Mesothelial cell of epicardium (in vitro differentiated cells): Measurements from ENCODE around the gene PITX3. TPM values are rescaled to one million over a fixed set of nuclear protein-coding genes. Genes with fewer than 3 reads are reported as not detected.
A peak's percentile ranks its signal among the peaks of the same experiment; 100 is the strongest.

Experiments used
- DNase-seq, 2 experiments: peaks; one replicate each; pipeline ENCODE4 v3.0.0; 2021; ENCODE audit warnings: low spot score in 2 of 2; ENCODE audit not compliant: unreplicated experiment in 2 of 2
- H3K27ac Mint-ChIP-seq: 2 replicates; pipeline ENCODE4 v1.8.0; 2021; ENCODE audit warnings: mixed read lengths
- H3K27me3 Mint-ChIP-seq: 2 replicates; pipeline ENCODE4 v1.8.0; 2021; ENCODE audit warnings: low read depth, mixed read lengths
- H3K36me3 Mint-ChIP-seq: 2 replicates; pipeline ENCODE4 v1.8.0; 2021; ENCODE audit warnings: mixed read lengths
- H3K4me1 Mint-ChIP-seq: 2 replicates; pipeline ENCODE4 v1.8.0; 2021; ENCODE audit warnings: mixed read lengths
- H3K4me3 Mint-ChIP-seq: 2 replicates; pipeline ENCODE4 v1.8.0; 2021; ENCODE audit warnings: mild to moderate bottlenecking, moderate library complexity, mixed read lengths
- H3K9me3 Mint-ChIP-seq: 2 replicates; pipeline ENCODE4 v1.8.0; 2021; ENCODE audit warnings: mixed read lengths
- total RNA-seq: library from RNA; stranded (reverse); gene quantifications from 3 replicates; pipeline ENCODE4 v1.2.1, GENCODE V29; 2021
- TF ChIP-seq, protein P1 (sequence below): fragments of 200-600 bp; sonication (generic); IDR thresholded peaks from one replicate; pipeline ENCODE4 v1.5.0; 2021; ENCODE audit warnings: antibody characterized with exemption; ENCODE audit not compliant: unreplicated experiment

PITX3 gene
- total RNA-seq, 1 donor from 2014 or later, result not detected

DNA sequence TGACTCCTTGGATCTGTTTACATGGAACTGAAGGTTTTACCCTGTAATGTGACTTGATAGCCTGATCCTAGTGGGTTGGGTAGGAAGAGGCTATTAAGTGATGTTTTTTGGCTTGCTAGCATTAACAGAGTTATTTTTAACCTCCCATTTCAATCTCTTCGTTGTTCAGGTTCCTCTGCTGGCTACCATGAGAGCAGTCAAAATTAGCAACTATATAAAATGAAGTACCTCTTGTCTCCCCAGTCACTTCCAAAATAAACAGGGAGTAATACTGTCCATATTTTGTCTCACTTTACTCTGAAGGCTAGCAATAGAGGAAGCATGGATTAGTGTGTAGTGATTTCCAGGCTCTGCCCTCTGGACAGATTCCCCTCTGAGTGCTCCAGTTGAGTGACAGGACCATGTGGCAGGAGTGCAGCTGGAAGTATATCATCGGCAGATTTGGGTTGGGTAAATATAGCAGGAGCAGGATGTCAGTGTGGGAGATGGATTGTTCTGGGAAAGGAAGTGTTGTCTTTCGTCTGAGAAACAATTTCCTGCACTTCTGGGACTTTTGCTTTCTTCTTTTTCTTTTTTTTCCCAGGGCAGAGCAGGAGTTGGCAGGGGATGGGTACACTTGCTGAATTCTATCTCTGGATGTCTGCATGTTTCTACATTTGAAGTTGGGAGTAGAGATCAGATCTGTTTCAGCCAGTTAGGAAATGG is 39.2 kb upstream of the PITX3 start:
- TF ChIP-seq, protein P1, sequence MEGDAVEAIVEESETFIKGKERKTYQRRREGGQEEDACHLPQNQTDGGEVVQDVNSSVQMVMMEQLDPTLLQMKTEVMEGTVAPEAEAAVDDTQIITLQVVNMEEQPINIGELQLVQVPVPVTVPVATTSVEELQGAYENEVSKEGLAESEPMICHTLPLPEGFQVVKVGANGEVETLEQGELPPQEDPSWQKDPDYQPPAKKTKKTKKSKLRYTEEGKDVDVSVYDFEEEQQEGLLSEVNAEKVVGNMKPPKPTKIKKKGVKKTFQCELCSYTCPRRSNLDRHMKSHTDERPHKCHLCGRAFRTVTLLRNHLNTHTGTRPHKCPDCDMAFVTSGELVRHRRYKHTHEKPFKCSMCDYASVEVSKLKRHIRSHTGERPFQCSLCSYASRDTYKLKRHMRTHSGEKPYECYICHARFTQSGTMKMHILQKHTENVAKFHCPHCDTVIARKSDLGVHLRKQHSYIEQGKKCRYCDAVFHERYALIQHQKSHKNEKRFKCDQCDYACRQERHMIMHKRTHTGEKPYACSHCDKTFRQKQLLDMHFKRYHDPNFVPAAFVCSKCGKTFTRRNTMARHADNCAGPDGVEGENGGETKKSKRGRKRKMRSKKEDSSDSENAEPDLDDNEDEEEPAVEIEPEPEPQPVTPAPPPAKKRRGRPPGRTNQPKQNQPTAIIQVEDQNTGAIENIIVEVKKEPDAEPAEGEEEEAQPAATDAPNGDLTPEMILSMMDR, result no peak
- no peak overlapping the region for H3K4me3 Mint-ChIP-seq

DNA sequence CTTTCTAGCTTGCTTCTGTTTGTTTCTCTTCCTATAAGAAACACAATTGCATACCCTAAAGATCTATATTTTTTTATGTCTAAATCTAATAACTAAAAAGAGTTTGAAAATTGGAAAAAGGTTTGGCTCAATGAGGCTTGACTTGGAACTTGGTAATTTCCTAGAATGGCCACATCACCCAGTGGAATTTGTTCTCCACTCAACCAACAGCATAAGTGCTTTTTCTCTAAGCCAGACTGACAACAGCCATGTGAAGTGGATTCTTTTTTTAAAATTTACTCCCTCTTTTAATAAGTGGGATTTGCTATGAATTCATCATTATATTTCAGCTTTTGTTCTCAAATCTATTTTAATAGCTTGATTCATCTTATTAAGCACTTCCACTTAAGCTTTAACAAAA is 37.8 kb upstream of the PITX3 start:
- peaks cover 23% of the 10 kb centered on the region for H3K4me1 Mint-ChIP-seq
- no peaks in the 10 kb centered on the region for H3K27me3 Mint-ChIP-seq
- DNase-seq, result no peak
- no peaks in the 10 kb centered on the region for H3K9me3 Mint-ChIP-seq
- H3K27ac Mint-ChIP-seq, result no peak overlapping the region
- no peak overlapping the region for H3K4me3 Mint-ChIP-seq
- H3K36me3 Mint-ChIP-seq, result peaks cover 2% of the 10 kb centered on the region
- TF ChIP-seq, protein P1, result no peak

More for the DNA sequence above, 39.2 kb upstream of the PITX3 start:
- H3K27ac Mint-ChIP-seq, result peak overlapping the region; percentile 59
- no peak for DNase-seq
- no peaks in the 10 kb centered on the region for H3K27me3 Mint-ChIP-seq
- H3K36me3 Mint-ChIP-seq, result peaks cover 2% of the 10 kb centered on the region
- peaks cover 26% of the 10 kb centered on the region for H3K4me1 Mint-ChIP-seq
- no peaks in the 10 kb centered on the region for H3K9me3 Mint-ChIP-seq

DNA sequence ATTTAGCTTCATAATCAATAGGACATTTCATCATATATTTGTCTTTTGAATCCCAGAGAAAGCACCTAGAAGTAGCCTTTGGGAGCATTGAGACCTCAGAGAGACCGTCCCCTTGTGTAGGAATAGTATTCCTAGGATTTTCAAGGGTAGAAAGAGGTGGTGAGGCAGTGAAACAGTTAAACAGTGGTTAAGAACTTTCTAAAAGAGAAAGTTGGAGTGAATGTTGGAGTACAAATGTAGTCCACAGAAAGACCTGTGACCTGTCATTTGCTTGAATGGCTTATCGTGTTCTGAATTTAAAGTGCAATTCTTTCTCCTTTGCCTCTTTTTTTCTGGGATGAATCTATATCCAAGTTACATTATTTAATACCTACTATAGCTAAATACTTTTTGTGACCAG is 34.0 kb upstream of the PITX3 start:
- Mint-ChIP-seq H3K27me3 (no peaks in the 10 kb centered on the region), H3K27ac (no peak overlapping the region), H3K36me3 (peaks cover 10% of the 10 kb centered on the region), H3K4me3 (no peak overlapping the region), H3K9me3 (no peaks in the 10 kb centered on the region), H3K4me1 (peaks cover 7% of the 10 kb centered on the region)
- TF ChIP-seq, protein P1, result no peak
- no peak for DNase-seq

DNA sequence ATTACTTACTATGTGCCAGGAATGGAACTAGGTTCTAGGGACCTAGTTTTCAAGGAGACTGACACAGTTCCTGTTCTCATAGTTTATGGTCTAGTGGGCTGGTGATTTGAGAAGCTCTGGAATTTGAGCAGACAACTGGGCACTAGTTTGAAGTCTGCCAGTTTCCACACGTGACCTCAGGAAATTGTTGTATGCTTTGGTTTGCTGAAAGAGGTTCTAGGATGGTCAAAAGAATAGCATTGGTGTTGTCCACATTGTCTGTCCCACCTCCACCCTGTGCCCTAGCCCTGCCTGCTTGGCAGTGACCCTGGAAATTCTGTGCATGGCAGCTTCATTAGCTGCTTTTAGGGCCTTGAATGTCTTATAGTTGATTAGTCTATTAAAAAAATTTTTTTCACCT is 32.8 kb upstream of the PITX3 start:
- TF ChIP-seq, protein P1, result no peak
- DNase-seq, result no peak
- Mint-ChIP-seq H3K36me3 (peaks cover 15% of the 10 kb centered on the region), H3K27me3 (no peaks in the 10 kb centered on the region), H3K27ac (no peak overlapping the region), H3K4me1 (no peaks in the 10 kb centered on the region), H3K9me3 (no peaks in the 10 kb centered on the region), H3K4me3 (no peak overlapping the region)

DNA sequence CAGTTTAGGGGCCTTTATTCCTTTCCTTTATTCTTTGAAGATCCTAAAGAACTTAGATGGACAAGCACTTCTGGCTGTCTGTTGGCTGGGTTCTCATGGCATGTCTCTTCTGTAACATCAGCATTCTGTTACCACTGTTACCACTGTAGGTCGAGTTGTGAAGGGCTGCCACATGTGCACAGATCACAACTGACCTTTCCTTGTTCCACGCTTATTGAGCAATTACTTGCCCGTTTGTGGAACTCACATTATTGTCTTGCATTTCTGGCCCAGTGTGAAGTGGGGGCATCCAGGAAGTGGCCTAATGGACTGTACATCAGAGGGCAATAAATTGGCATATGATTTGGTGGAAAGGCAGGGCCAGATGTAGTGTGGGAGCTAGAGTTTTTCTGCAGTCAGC is 27.7 kb upstream of the PITX3 start:
- Mint-ChIP-seq H3K4me1 (no peaks in the 10 kb centered on the region), H3K27ac (no peak overlapping the region), H3K4me3 (no peak overlapping the region), H3K9me3 (no peaks in the 10 kb centered on the region), H3K27me3 (no peaks in the 10 kb centered on the region), H3K36me3 (peaks cover 13% of the 10 kb centered on the region)
- DNase-seq, result no peak
- TF ChIP-seq, protein P1, result no peak

DNA sequence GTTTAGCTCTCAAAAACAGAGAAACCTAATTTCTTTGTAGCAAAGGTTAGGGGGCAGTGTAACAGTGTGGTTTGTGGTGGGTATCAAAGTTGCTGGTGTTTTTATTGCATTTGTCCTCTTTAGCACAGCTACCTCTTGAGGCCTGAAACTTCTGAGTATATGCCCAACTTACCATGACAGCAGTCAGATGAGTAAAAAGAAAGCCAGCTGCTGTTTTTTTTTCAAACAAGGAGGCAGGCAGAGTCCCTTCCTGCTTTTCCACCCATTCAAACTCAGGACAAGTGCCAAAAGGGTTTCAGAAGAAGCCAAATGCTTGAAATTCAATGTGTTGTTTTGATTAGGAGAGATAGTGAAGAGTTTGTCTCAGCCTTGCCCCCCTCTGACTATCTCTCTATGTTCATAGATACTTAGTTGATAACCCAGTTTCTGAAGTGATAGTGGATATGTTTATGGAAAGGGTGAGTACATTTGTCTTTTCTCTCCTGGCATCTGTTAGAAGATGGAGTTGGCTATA is 27.1 kb upstream of the PITX3 start:
- Mint-ChIP-seq H3K4me1 (no peaks in the 10 kb centered on the region), H3K4me3 (no peak overlapping the region), H3K27ac (peak overlapping the region; percentile 61), H3K9me3 (no peaks in the 10 kb centered on the region), H3K36me3 (peaks cover 13% of the 10 kb centered on the region), H3K27me3 (no peaks in the 10 kb centered on the region)
- TF ChIP-seq, protein P1, result no peak
- DNase-seq, result no peak
